Medulla oblongata (tissue), 1 donor: ENCODE results near the gene PALM.
A peak's percentile ranks its signal among the peaks of the same experiment; 100 is the strongest.
"Not testable (repeated sequence)": the region's sequence is repeated elsewhere in the genome, so short reads cannot be mapped to it uniquely, and the experiment has no call there.

Experiments
- DNase-seq: peaks from one replicate; pipeline ENCODE4 v3.0.0-alpha.2; 2015; ENCODE audit errors: extremely low spot score

Gene PALM

DNA sequence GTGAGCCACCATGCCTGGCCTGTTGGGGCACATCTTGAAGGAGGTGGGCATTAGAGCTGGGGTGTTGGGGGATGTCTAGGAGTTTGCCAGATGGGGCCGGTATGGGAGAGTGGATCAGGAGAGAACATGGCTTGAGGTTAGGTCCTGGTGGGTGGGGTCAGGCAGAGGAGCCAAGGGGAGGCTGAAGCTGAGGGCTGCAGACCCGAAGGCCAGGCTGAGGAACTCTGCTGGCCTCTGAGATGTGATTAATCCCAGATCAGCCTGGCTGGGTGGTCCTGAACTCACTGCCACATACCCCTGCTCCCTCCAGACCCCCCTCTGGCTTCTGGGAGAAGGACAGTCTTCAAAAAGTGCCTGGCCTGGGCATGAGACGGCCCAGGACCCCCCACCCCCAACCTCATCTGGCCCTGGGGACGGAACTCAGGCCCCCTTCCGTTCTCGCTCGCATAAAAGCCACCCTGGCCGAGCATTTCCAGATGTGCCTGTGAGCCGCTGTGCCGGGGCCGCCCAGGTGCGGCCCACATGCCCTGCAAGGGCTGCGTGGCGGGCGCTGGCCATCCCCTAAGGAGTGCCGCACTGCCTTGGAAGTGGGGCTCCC, 29.8 kb upstream of the PALM start:
- no peak for DNase-seq

DNA sequence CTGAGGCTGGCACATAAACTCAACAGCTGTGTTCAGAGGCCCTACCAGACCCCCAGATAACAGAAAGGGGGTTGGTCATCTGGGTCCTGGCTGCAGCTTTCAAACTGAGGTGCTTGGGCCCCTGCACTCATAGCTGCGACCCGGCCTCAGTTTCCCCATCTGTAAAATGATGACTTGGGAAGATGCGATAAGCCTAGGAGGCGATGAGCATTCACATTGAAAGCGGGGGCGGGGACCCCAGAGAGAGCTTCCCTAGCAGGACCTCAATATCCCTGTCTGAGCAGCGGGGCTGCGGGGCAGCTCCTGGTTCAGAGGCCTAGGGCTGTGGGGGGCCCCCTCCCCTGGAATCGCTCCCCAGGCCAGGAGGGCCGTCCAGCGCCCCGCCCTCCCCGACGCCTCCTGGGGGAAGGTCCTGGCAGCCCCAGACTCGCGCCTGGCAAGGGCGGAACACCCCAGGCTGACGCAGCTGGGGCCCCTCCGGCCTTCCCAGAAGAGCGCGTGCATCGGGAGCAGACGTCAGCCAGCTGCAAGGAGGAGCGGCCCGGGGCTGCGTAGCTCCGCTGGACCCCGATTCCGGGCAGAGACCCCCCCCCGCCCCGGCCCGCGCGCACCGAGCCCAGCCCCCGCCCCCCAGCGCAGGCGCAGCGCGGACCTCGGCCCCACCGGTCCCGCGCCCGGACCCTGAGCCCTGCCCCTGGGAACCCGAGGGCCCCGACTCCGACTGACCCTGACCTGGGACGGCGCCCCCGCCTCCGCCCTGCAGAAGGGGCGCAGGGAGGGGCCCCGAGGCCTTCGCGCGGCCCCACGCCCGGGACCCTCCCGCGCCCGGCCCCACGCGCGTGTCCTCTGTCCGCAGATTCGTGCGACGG, 29.1 kb upstream of the PALM start:
- peak; percentile 68 for DNase-seq

DNA sequence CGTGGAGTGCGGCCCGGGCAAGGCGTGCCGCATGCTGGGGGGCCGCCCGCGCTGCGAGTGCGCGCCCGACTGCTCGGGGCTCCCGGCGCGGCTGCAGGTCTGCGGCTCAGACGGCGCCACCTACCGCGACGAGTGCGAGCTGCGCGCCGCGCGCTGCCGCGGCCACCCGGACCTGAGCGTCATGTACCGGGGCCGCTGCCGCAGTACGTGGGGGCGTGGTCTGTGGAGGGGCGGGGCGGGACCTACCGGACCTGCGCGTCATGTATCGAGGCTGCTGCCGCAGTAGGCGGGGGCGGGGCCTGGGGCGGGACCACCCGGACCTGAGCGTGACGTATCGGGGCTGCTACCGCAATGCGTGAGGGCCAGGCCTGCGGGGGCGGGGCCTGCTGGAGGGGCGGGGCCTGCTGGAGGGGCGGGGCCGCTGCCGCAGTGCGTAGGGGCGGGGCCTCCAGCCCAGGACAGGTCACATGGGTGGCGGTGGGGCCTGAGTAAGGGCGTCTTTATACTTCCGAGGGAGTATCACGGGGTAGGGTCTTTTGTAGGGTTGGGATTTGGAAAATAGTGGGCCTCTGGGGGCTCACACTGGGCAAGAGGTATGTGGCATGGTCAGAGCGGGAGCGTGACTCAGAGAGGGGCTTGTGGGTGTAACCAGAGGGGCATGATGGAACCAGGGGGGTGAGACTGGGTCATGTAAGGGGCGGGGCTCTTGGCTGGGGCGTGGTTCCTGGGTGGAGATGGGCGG, 28.3 kb upstream of the PALM start:
- DNase-seq: peak; percentile 98

- DNase-seq: no peak
Measured at GRCh38 chr19:681029-682019, 27.4 kb upstream of the PALM start.

- DNase-seq: no peak
Measured at GRCh38 chr19:682678-683320, 25.9 kb upstream of the PALM start.

GRCh38 chr19:685454-685931, 23.2 kb upstream of the PALM start:
- DNase-seq: no peak

- no peak for DNase-seq
Measured at GRCh38 chr19:686589-687297, 22.0 kb upstream of the PALM start.

- DNase-seq: no peak
Measured at GRCh38 chr19:687569-688166, 21.1 kb upstream of the PALM start.

GRCh38 chr19:688214-688613, 20.5 kb upstream of the PALM start:
- DNase-seq: no peak

DNA sequence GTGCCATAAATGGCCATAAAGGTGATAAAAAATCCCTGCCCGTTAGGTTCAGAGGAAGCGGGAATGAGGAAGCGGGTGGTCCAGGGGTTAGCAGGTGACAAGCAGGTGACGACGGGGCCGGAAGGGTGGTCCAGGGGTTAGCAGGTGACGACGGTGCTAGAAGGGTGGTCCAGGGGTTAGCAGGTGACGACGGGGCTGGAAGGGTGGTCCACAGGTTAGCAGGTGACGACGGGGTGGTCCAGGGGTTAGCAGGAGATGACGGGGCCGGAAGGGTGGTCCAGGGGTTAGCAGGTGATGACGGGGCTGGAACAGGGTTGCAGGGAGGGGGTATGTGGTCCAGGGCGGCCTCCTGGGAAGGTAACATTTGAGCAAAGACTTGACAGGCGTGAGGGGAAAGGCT, 19.7 kb upstream of the PALM start:
- DNase-seq: no peak

GRCh38 chr19:690203-690602, 18.5 kb upstream of the PALM start:
- no peak for DNase-seq

DNA sequence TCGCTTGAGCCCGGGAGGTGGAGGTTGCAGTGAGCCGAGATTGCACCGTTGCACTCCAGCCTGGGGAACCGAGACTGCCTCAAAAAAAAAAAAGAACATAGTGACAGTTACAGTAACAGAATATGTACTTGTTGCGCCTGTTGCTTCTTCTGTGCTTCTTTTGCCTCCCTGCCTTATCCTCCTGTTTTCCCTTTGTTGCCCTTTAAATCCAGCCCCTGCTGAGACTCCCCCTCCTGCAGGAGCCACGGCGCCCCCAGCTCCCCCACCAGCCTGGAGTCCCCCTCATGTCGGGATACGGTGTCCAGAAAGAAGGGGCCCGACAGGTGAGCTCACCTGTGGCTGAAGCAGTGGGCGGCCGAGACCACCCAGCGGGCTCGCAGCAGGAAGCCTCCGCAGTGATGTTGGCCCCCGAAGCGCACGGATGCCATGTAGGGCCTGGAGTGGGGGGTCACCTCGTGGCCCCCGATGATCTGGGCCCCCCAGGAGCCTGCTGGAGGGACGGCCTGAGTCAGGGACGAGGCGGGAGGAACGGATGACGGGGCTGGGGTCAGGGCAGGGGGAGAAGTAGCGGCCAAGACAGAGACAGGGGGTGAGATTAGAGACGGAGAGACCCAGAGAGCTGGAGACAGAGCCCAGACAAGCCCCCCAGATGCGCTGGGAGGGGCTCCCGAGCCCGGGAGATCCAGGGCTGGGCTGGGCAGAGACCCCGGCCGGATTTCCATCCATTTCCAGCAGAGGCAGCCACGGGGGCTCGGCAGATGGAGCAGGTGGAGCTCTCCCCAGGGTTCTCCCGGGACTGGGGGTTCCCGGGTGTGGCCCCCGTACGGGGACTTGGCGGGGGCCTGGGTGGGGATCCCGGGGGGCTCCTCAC, 14.0 kb upstream of the PALM start:
- no peak for DNase-seq

- DNase-seq: no peak
Measured at GRCh38 chr19:695352-695949, 13.3 kb upstream of the PALM start, which contains the start of gene PRSS57. PRSS57 (minus strand) TSS chr19:695452; CDS start chr19:695430, 22 bp downstream.

DNA sequence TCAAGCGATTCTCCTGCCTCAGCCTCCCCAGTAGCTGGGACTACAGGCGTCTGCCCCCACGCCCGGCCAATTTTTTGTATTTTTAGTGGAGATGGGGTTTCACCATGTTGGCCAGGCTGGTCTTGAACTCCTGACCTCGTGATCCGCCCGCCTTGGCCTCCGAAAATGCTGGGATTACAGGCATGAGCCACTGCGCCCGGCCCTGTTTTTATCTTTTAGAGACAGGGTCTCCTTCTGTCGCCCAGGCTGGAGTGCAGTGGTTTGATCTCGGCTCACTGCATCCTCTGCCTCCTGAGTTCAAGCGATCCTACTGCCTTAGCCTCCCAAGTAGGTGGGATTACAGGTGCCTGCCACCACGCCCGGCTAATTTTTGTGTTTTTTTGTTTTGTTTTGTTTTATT, 10.2 kb upstream of the PALM start:
- DNase-seq: not testable (repeated sequence)

GRCh38 chr19:699885-700284, 8.8 kb upstream of the PALM start:
- not testable (repeated sequence) for DNase-seq

GRCh38 chr19:702847-703246, 5.9 kb upstream of the PALM start:
- not testable (repeated sequence) for DNase-seq

GRCh38 chr19:703329-703650, 5.4 kb upstream of the PALM start:
- DNase-seq: no peak
